ENCODE results near the gene ARHGAP42.

GRCh38 chr11:100759106-100759505 lies 72.0 kb downstream of the ARHGAP42 start:
- TF ChIP-seq CTCF (conservative IDR thresholded peaks at IDR 0.05; ENCODE audit: low read depth, low read length) (no peak), EZH2 (IDR thresholded peaks at IDR 0.05; ENCODE audit: borderline replicate concordance, low read depth, low read length, poor library complexity, severe bottlenecking) (no peak)

All from A673 (cell line).